GM20431 (cell line): ENCODE measurements around the gene SLC4A2.

ENCODE experiments used
- in situ Hi-C: fragments of 300-500 bp; cut with MseI, MboI; formaldehyde crosslinking; loops from one replicate; pipeline ENCODE4 v1.15.0; 2020; ENCODE audit warnings: low sequenced_read_pairs; ENCODE audit not compliant: unreplicated experiment

SLC4A2 gene

GRCh38 chr7:151060113-151060415 lies 675 bp downstream of the SLC4A2 start:
- in situ Hi-C loops, result no loop called here

DNA sequence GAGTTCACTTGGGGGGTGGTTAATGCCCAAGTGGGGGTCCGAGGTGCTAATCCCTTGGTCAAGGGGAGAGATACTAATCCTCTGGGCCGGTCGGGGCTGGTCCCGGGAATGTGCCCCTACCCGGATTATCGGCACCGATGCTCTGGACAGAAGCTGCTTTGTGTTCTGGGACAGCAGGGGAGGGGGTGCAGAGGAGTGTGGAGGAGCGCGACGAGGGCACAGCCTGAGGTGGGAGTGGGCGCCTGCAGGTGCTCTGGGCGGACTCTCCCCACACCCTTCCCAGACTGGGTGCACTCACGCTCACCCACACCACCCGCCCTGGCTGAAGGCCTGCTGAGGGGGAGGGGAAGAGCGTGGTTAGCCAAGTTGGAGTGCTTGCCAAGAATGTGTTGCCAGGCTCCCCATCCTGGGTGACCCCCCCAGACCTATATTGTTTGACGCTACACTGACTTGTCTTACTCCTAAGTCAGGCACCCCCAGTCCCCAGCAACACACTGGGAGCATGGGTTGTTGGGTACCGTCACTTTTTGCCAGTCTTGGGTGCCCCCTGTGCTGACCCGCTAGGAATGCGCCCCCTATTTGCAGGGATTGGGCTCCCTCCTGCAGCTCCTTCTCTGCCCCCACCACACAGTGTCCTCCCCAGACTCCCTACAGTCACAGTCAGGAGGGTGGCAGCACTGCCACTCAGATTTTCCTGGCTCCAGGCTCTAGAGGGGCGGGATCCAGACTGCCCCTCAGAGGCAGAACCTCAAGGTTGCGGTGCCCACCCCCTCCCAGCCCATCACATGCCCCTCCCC lies 1.2 kb downstream of the SLC4A2 start:
- in situ Hi-C loops, result no loop called here

GRCh38 chr7:151061213-151062110 lies 2.1 kb downstream of the SLC4A2 start:
- in situ Hi-C loops, result no loop called here

- in situ Hi-C loops, result no loop called here
Measured at GRCh38 chr7:151062111-151062398, 2.7 kb downstream of the SLC4A2 start.

GRCh38 chr7:151062399-151063211 lies 3.2 kb downstream of the SLC4A2 start:
- in situ Hi-C loops, result no loop called here

GRCh38 chr7:151063212-151063561 lies 3.8 kb downstream of the SLC4A2 start:
- in situ Hi-C loops, result no loop called here

GRCh38 chr7:151064454-151064853 lies 5.1 kb downstream of the SLC4A2 start:
- in situ Hi-C loops, result no loop called here

- in situ Hi-C loops, result no loop called here
Measured at GRCh38 chr7:151064993-151065392, 5.6 kb downstream of the SLC4A2 start.

DNA sequence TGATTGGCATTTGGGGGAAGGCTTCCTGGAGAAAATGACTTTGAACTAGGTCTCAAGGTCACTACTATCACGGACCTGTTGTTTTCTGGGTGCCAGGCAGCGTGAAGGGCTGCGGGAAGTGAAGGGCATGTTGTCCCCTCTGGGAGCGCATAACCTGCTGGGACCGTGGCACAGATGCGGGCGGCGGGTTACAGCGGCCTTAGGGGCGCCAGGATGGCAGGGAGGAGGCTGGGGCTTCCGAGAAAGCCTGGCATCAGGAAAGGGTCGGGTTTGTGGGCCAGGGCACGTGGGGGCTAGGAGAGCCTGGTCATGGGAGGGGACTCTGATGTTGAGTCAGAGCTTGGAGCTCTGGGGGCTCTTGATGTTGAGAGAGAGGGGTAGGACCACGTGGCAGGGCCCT lies 6.1 kb downstream of the SLC4A2 start:
- in situ Hi-C loops, result no loop called here

DNA sequence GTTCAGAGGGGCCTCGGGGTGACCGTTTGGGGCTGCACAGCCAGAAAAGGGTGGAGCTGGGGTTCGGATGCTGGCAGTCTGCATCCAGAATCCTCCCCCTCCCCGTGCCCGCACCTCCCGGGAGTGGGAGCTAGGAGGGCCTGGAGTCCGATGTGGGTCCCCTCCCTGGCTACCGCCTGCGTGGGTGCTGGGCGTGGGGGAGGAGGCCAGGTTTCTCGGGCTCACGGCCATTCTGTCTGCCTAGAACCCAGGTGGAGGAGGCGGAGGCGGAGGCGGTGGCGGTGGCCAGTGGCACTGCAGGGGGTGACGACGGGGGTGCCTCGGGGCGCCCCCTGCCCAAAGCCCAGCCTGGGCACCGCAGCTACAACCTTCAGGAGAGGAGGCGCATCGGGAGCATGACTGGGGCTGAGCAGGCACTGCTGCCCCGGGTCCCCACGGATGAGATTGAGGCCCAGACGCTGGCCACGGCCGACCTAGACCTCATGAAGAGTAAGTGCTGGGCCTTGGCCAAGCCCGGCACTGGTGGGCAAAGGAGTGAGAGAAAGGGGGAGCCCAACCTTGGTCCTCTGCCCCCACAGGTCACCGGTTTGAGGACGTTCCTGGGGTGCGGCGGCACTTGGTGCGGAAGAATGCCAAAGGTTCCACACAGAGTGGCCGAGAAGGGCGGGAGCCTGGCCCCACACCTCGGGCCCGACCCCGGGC lies 7.0 kb downstream of the SLC4A2 start:
- in situ Hi-C loops, result no loop called here

- in situ Hi-C loops, result no loop called here
Measured at GRCh38 chr7:151068069-151068773, 8.8 kb downstream of the SLC4A2 start.

DNA sequence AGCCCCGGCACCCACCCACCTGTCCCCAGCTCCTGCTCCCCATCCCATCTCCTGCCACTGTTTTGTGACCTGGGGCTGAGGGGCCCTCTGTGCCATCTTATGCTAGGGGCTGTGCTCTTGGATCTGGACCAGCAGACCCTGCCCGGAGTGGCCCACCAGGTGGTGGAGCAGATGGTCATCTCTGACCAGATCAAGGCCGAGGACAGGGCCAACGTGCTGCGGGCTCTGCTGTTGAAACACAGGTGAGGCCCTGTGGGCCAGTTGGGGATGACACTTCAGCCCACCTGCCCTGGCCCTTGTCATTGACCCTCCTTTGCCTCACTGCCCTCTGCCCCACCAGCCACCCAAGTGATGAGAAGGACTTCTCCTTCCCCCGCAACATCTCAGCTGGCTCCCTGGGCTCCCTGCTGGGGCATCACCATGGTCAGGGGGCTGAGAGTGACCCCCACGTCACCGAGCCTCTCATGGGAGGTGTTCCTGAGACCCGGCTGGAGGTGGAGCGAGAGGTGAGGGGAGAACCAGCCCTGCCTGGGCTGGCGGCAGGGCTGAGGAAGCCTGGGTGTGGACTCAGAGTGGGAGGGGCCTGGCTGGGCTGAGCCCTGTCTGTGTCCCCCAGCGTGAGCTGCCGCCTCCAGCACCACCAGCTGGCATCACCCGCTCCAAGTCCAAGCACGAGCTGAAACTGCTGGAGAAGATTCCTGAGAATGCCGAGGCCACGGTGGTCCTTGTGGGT lies 10.6 kb downstream of the SLC4A2 start:
- in situ Hi-C loops, result no loop called here

DNA sequence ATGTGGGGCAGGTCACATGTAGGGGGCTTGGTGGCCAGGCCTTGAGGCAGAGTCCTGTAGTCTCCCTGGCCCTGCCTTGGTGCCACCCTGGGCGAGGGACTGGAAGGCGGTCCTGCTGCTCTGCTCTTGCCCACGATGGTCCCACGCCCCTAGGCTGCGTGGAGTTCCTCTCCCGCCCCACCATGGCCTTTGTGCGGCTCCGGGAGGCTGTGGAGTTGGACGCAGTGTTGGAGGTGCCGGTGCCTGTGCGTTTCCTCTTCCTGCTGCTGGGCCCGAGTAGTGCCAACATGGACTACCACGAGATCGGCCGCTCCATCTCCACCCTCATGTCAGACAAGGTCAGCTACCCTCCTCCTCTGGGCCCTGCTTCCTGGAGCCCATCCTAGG lies 11.2 kb downstream of the SLC4A2 start:
- in situ Hi-C loops, result no loop called here

DNA sequence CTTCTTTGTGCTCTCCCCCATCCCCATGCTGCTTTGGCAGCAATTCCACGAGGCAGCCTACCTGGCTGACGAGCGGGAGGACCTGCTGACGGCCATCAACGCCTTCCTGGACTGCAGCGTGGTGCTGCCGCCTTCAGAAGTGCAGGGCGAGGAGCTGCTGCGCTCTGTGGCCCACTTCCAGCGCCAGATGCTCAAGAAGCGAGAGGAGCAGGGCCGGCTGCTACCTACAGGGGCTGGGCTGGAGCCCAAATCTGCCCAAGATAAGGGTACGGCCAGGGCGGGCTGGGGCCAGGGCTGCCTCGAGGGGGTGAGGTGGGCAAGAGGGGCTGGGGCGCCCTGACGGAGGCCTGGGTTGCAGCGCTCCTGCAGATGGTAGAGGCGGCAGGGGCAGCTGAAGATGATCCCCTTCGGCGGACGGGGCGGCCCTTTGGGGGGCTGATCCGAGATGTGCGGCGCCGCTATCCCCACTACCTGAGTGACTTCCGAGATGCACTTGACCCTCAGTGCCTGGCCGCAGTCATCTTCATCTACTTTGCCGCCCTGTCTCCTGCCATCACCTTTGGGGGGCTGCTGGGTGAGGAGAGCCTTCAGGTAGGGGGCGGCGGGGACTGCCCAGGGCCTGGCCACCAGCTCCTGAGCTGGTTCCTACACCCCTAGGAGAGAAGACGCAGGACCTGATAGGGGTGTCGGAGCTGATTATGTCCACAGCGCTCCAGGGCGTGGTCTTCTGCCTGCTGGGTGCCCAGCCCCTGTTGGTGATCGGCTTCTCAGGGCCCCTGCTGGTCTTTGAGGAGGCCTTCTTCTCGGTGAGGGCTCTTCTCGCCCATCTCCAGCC lies 11.9 kb downstream of the SLC4A2 start:
- in situ Hi-C loops, result no loop called here

- in situ Hi-C loops, result no loop called here
Measured at GRCh38 chr7:151073990-151074389, 14.6 kb downstream of the SLC4A2 start.

GRCh38 chr7:151074817-151075661 lies 15.7 kb downstream of the SLC4A2 start:
- in situ Hi-C loops, result no loop called here

- in situ Hi-C loops, result no loop called here
Measured at GRCh38 chr7:151075662-151075971, 16.2 kb downstream of the SLC4A2 start.
